Heart right ventricle (tissue), 16 donors: Measurements from ENCODE around the gene FFAR3. TPM values are rescaled to one million over a fixed set of nuclear protein-coding genes. Genes with fewer than 3 reads are reported as not detected.

Experiments
- ATAC-seq, 8 donors: fragments of 200-7000 bp; cut with Tn5 transposase; one replicate each; pipeline ENCODE4 v1.9.1; 2020; ENCODE audit warnings: mild to moderate bottlenecking in 8 of 8, moderate library complexity in 8 of 8, moderate number of reproducible peaks in 1 of 8
- DNase-seq, 2 donors: peaks; one replicate each; pipeline ENCODE4 v3.0.0-alpha.2; 2020
- H3K27ac ChIP-seq, 10 donors: fragments of 200-600 bp; sonication (generic) in 2 of 10; one replicate each; pipeline versions ENCODE4 v1.5.0 to v1.8.0; 2020 to 2022; ENCODE audit warnings: mild to moderate bottlenecking in 3 of 10
- H3K27me3 ChIP-seq, 7 donors: fragments of 200-600 bp; one replicate each; pipeline ENCODE4 v1.8.0; 2021 to 2022; ENCODE audit warnings: mild to moderate bottlenecking in 2 of 7
- H3K36me3 ChIP-seq, 9 donors: fragments of 200-600 bp; sonication (generic) in 1 of 9; one replicate each; pipeline versions ENCODE4 v1.5.0 to v1.8.0; 2020 to 2022; ENCODE audit warnings: mild to moderate bottlenecking in 2 of 9
- H3K4me1 ChIP-seq, 9 donors: fragments of 200-600 bp; sonication (generic) in 1 of 9; one replicate each; pipeline versions ENCODE4 v1.5.0 to v1.8.0; 2020 to 2022; ENCODE audit warnings: mild to moderate bottlenecking in 4 of 9
- H3K4me3 ChIP-seq, 10 donors: fragments of 200-600 bp; sonication (generic) in 2 of 10; one replicate each; pipeline versions ENCODE4 v1.5.0 to v1.8.0; 2020 to 2022; ENCODE audit warnings: mild to moderate bottlenecking in 7 of 10, moderate library complexity in 2 of 10
- H3K9me3 ChIP-seq, 11 donors: fragments of 200-600 bp in 10 of 11; sonication (generic) in 2 of 11; one replicate each; pipeline versions ENCODE4 v1.5.0 to v1.8.0; 2013 to 2022; ENCODE audit warnings: mild to moderate bottlenecking in 2 of 11, control low read depth in 1 of 11, moderate library complexity in 1 of 11
- WGBS, 2 donors: extraction: QIAGEN DNeasy Blood & Tissue Kit; methylation state at CpG; one replicate each; pipeline ENCODE4 v1.1.7; 2013; ENCODE audit warnings: inconsistent platforms in 1 of 2; 5-methylcytosine and 5-hydroxymethylcytosine counted together
- intact Hi-C, 10 donors: fragments of 100-400 bp; cut with DNase I; formaldehyde crosslinking; loops; one replicate each; pipeline versions ENCODE4 v1.11.1 to v1.14.2; 2022
- polyA plus RNA-seq, 2 donors: library from polyadenylated mRNA; stranded (reverse); fragments of 200-250 nt; gene quantifications; one replicate each; pipeline ENCODE4 v1.2.3, GENCODE V29; 2013
- total RNA-seq, 10 donors: library from RNA; stranded (reverse); fragmentation: NEBNext Ultra II Directional in 3 of 10; extraction: Animal tissue kit (Norgen Biotek cat#: 25700) in 3 of 10; gene quantifications; one replicate each; pipeline versions ENCODE4 v1.2.1 to v1.2.4, GENCODE V29; 2021 to 2023
- TF ChIP-seq, protein P1 (sequence below), 9 donors: fragments of 200-600 bp; sonication (generic) in 2 of 9; IDR thresholded peaks; one replicate each; pipeline versions ENCODE4 v1.5.0 to v1.8.0; 2021 to 2022; ENCODE audit warnings: antibody characterized with exemption in 9 of 9, mild to moderate bottlenecking in 5 of 9, moderate library complexity in 1 of 9
- donor health status: Arrhythmogenic right ventricular cardiomyopathy.
- donor health status: ischemic (EF 13 %, LVEDD 7.1; RV severe dilation, severe dysfunction).
- donor health status: healthy with polysubstance abuse.
- donor health status: DM: no; HTN: yes; CAD: no.
- donor health status: DM: no; HTN: no; CAD: no.
- donor health status: ischemic (EF 25% LVEDD 6.9; RV normal size, moderate dysfunction).
- donor health status: ischemic (EF 25% LVEDD 5.7; RV mildly dilated, moderate dysfunction).
- donor health status: healthy.
- donor health status: DM: yes; HTN: yes; CAD: no.
- donor health status: Ischemic cardiomyopathy.
- donor health status: ischemic (EF 35%, LVEDD 5.7; RV mildly dilated, moderate dysfunction).
- donor health status: nonischemic (EF 11% LVEDD 7.7; RV severe dilation, severe dysfunction).
- donor health status: DM: yes; HTN: yes; CAD: no.
- donor health status: PGD.
- donor health status: ischemic (EF 29% LVEDD 5.4; RV normal size, mild dysfunction).
- donor health status: nonischemic (EF 23%, LVEDD 6.1; RV moderate dilation, normal function).

FFAR3 gene
- total and polyA plus RNA-seq, 12 donors: 0.09 to 0.49 (median 0.40) TPM; not detected in 9

DNA sequence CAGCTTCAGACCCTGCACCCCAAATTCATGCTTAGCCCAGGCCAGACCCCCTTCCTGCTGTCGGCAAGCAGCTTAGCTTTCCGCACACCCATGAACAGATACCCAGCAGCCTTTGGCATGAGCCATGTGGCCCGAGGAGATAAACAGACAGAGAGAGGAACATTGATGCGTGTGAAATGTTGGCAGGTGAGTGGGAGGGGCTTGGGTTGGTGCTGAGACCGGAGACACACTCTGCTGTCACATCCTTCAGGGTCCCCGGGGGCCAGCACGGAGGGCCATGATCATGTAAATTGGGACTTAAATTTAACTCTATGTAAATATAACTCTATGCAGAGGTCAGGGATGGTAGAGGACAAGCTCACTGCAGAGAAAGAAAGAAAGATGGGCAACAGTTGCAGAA lies 27.8 kb upstream of the FFAR3 start:
- Histone ChIP-seq H3K4me1 (peaks cover 0 to 6% (median 0%) of the 10 kb centered on the region in 9 donors), H3K4me3 (no peak overlapping the region), H3K36me3 (no peaks in the 10 kb centered on the region), H3K27ac (no peak overlapping the region), H3K9me3 (no peaks in the 10 kb centered on the region), H3K27me3 (peaks cover 0 to 58% (median 39%) of the 10 kb centered on the region in 7 donors)
- DNase-seq (no peak), ATAC-seq (no peak)
- WGBS, 2 donors: 52 to 58% methylated on average over 7 of the region's 7 CpGs
- intact Hi-C loops: no loop called here
- TF ChIP-seq, protein P1, sequence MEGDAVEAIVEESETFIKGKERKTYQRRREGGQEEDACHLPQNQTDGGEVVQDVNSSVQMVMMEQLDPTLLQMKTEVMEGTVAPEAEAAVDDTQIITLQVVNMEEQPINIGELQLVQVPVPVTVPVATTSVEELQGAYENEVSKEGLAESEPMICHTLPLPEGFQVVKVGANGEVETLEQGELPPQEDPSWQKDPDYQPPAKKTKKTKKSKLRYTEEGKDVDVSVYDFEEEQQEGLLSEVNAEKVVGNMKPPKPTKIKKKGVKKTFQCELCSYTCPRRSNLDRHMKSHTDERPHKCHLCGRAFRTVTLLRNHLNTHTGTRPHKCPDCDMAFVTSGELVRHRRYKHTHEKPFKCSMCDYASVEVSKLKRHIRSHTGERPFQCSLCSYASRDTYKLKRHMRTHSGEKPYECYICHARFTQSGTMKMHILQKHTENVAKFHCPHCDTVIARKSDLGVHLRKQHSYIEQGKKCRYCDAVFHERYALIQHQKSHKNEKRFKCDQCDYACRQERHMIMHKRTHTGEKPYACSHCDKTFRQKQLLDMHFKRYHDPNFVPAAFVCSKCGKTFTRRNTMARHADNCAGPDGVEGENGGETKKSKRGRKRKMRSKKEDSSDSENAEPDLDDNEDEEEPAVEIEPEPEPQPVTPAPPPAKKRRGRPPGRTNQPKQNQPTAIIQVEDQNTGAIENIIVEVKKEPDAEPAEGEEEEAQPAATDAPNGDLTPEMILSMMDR (IDR thresholded peaks at IDR 0.05): no peak

DNA sequence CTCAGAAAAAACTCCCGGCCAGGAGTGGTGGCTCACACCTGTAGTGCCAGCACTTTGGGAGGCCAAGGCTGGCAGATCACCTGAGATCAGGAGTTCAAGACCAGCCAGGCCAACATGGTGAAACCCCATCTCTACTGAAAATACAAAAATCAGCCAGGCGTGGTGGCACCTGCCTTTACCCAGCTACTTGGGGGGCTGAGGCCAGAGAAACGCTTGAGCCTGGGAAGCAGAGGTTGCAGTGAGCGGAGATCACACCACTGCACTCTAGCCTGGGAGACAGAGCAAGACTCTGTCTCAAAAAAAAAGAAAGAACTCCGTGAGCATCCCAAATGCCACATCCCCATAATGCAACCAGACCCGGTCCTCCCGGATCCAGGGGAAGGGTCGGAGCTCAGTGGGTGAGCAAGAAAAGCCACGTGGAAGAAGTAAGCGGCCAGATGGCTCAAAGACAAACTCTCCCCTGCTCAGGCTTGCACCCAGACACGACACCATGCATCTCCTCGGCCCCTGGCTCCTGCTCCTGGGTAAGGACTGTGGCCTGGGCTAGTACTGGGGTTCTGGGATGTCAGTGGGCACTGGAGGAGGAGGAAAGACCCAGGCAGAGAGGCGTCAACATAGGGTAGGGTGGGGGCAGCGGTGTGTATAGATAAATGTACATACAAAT lies 26.6 kb upstream of the FFAR3 start:
- H3K27me3 ChIP-seq: peaks cover 0 to 58% (median 39%) of the 10 kb centered on the region in 7 donors
- ATAC-seq: no peak
- H3K4me1 ChIP-seq: peaks cover 0 to 6% (median 0%) of the 10 kb centered on the region in 9 donors
- WGBS, 2 donors: 87 to 91% methylated on average over 14 of the region's 14 CpGs
- TF ChIP-seq, protein P1 (IDR thresholded peaks at IDR 0.05): no peak
- H3K4me3 ChIP-seq: no peak overlapping the region
- no peaks in the 10 kb centered on the region for H3K36me3 ChIP-seq
- intact Hi-C loops: no loop called here
- H3K27ac ChIP-seq: no peak overlapping the region
- no peaks in the 10 kb centered on the region for H3K9me3 ChIP-seq
- no peak for DNase-seq

DNA sequence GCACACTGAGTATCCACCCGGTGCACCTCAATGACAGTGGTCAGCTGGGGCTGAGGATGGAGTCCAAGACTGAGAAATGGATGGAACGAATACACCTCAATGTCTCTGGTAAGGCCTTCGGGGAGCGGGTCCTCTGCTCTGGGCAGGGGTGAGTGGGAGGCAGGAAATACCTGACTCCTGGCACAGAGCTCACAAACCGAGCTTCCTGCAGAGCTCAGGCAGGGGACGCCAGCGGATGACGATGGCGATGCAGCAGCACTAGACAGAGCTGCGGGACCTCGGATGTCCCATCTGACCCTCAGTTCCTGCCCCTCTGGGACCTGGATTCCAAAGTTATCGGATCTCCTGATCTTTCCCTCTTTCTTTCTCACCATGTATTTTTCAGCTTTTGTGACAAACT lies 25.4 kb upstream of the FFAR3 start:
- H3K4me1 ChIP-seq: peaks cover 0 to 6% (median 0%) of the 10 kb centered on the region in 9 donors
- H3K4me3 ChIP-seq: no peak overlapping the region
- no peaks in the 10 kb centered on the region for H3K36me3 ChIP-seq
- H3K27ac ChIP-seq: no peak overlapping the region
- 58 to 59% methylated on average over 12 of the region's 12 CpGs for WGBS, 2 donors
- ATAC-seq (no peak), DNase-seq (no peak)
- intact Hi-C loops: no loop called here
- peaks cover 0 to 60% (median 39%) of the 10 kb centered on the region in 7 donors for H3K27me3 ChIP-seq
- TF ChIP-seq, protein P1 (IDR thresholded peaks at IDR 0.05): no peak
- no peaks in the 10 kb centered on the region for H3K9me3 ChIP-seq

DNA sequence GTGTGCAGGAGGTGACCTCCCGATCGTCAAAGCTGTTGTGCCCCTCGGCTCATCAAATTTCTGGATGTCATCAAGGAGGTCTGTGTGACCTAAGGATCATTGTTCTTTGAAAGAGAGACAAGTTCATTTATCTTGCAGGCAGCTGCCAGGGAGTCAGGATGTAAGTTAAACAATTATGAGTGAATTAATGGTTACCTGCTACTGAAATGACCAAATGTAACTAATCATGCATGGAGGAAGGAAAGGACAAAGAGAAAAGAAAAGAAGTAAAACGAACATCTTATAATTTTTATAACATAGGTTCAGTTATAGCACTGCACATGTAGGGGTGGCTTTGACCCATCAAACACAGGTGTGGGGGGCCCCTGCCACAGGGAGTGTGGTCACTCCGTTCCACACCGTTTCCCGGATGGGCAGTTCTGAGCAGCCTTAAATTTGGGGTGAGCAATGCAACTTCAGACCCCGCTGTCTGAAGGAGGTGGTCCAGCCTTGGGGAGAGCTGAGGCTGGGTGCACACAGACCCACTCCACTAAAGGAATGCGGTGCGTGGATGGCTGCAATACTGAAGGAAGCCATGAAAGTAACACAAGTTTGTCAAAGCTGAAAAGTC lies 24.0 kb upstream of the FFAR3 start:
- 83 to 90% methylated on average over 10 of the region's 10 CpGs for WGBS, 2 donors
- TF ChIP-seq, protein P1 (IDR thresholded peaks at IDR 0.05): no peak
- Histone ChIP-seq H3K27me3 (peaks cover 0 to 50% (median 35%) of the 10 kb centered on the region in 7 donors), H3K9me3 (no peaks in the 10 kb centered on the region), H3K36me3 (no peaks in the 10 kb centered on the region), H3K4me3 (no peak overlapping the region), H3K27ac (no peak overlapping the region), H3K4me1 (no peaks in the 10 kb centered on the region)
- DNase-seq (no peak), ATAC-seq (no peak)
- intact Hi-C loops: no loop called here
